Measurements from ENCODE around the gene KCND2.

DNA sequence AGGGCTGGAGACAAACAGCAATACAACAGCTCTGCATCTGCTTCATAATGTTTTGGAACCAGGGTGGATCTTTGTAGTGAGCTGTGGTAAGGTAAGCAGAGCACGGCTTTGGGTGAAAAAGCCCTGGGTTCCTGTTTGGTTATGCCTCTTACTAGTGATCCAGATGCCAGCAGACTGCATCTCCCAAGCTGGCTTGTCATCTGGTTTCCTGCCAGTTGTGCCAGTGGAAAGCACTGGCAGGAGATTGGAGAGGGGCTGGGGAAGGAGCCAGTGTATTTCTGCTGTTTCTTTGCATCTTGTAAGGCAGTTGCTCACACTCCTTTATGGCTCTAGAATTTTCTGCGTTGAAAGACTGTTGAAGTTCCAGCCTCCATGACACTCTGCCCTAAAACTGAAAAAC, 447.3 kb downstream of the KCND2 start:
- TF ChIP-seq POLR2A (IDR thresholded peaks at IDR 0.05; ENCODE audit: low read depth, low read length) (no peak), TAF1 (IDR thresholded peaks at IDR 0.05; ENCODE audit: borderline replicate concordance, low read depth, low read length) (no peak), POLR2AphosphoS5 (IDR thresholded peaks at IDR 0.05; ENCODE audit: low read depth, low read length) (no peak)
